ENCODE results near the gene FFAR4. TPM values are rescaled to one million over a fixed set of nuclear protein-coding genes. Genes with fewer than 3 reads are reported as not detected.

FFAR4 gene
- total and polyA plus RNA-seq, 2 of the 8 experiments (the other 6 are each of a cell fraction or from before 2014, with no cell fraction given) = not detected

GRCh38 chr10:93613126-93613525 lies 46.7 kb downstream of the FFAR4 start (continued):
- TF ChIP-seq CHD7 (IDR thresholded peaks at IDR 0.05; ENCODE audit: insufficient replicate concordance, low read length) (no peak), MAX (IDR thresholded peaks at IDR 0.05) (no peak), POLR2AphosphoS5 (IDR thresholded peaks at IDR 0.05; ENCODE audit: low read depth, low read length) (no peak), EP300 (IDR thresholded peaks at IDR 0.05; ENCODE audit: borderline replicate concordance in 1 of 2, low read depth in 2 of 2, low read length in 2 of 2) (no peak), SRF (IDR thresholded peaks at IDR 0.05; ENCODE audit: low read depth, low read length) (no peak), CHD1 (IDR thresholded peaks at IDR 0.05; ENCODE audit: low read depth, low read length) (no peak), CBX8 (IDR thresholded peaks at IDR 0.05; ENCODE audit: borderline replicate concordance, low read depth, low read length) (no peak), SP4 (IDR thresholded peaks at IDR 0.05; ENCODE audit: low read length) (no peak), CBX5 (IDR thresholded peaks at IDR 0.05; ENCODE audit: low read depth, low read length) (no peak)

Data from H1 (cell line).